HG03469 (cell line): ENCODE measurements around the gene IGFL2.
"Not testable (repeated sequence)": the region's sequence is repeated elsewhere in the genome, so short reads cannot be mapped to it uniquely, and the experiment has no call there.

Experiments
- ATAC-seq: cut with Tn5 transposase; IDR thresholded peaks from one replicate; pipeline ENCODE4 v1.9.1; 2021; ENCODE audit warnings: mild to moderate bottlenecking, moderate library complexity, moderate number of reproducible peaks; ENCODE audit not compliant: unreplicated experiment

The IGFL2 gene

DNA sequence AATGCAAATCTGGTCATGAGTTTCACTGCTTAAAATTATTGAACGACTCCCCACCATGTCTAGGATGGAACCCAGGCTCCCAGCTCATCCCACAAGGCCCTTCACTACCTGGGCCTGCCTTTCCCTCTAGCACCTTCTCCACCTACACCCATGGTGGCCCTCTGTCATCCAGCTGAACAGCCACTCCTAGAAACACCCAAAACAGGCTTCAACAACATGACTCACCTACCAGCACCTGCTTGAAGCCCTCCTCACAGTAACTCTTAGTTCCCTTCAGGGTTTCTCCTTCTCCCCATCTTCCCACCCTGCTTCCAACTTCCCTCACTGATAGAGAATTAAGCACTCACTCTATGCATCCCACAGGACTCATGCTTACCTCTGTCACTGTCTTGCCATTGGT, 6.6 kb upstream of the IGFL2 start:
- ATAC-seq = no peak

DNA sequence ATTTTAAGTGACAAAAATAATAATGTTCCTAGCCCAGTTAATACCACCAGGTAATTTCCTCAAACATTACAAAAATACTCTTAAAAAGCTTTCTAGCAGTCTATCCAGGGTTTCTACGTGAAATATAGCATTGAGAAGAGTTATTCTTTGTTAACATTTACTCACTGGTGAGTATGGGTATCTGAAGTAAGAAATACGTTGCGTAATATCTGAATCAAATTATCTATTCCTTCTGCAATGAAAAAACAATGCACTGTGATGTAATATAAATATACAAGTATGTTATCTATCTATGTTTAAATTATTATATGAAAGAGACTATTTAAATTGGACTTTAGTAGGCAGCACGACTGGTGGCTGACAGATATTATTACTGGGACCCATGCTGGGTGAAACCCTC, 5.7 kb upstream of the IGFL2 start:
- no peak for ATAC-seq

DNA sequence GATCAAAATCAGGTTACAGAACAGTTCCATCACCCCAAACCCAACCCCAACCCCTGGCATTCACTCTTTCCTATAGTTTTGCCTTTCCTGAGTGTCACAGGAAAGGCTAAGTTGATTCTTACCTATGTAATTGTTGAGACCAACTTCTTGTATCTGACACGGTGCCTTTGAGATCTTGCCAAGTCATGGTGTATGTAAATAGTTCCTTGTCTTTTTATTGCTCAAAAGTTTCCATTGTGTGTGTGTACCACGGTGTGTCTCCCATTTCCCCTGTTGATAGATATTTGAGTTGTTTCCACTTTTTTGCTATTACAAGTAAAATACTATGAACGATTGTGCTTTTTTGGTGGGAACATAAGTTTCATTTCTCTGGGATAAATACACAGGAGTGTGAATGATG, 3.3 kb upstream of the IGFL2 start:
- no peak for ATAC-seq

DNA sequence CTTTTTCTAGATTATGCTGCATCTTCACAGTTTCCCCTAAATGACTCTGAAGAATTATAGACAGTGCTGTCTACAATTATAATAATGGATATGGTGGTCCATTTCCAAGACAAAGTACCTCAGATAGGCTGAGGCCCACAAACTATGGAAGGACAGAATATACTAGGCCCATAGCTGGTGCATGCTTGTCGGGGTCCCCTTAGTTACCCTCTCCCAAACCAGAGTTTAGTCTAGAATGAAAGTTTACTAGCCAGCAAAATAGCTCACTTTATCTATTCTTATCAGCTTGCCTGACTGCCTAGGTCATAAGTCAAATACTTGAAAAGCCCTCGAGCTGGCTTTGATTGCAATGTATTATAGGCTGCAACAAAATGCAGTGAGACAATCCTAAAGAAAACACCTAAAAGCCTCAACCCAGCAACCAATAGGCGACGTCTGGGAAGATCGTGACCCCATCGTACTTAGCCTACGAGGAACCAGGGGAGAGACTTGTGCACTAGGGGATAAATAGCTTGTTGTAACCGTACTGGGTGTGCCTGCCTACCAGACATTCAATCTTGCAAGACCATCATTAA, 785 bp upstream of the IGFL2 start:
- no peak for ATAC-seq

DNA sequence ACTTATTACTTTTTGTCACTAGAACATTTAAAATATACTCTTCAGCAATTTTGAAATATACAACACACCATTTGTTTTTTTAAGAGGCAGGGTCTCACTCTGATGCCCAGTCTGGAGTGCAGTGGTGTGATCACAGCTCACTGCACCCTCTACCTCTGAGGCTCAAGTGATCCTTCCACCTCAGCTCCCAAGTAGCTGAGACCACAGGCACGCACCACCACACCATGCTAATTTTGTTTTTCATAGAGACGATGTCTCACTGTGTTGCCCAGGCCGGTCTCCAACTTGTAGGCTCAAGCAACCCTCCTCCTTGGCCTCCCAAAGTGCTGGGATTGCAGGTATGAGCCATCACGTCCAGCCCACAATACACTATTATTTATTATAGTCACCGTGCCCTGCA, 2.6 kb downstream of the IGFL2 start:
- no peak for ATAC-seq

DNA sequence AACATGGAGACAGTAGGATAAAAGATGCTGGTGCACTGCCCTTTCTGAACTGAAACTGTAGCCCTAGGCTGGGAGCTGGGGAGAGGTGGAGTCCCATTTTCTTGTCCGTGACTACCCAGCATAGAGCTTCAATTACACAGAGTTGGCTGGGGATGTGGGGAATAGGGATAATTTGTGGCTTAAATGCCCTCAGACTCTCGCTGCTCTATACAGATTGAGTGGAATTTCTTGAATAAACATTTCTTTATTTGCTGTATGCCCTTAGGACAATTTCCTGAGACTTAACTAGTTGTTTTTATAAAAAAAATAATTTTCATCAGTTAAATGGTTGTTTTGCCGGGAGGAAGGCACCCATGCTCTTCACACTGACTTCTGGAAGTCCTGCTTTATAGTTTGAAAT, 7.2 kb downstream of the IGFL2 start:
- ATAC-seq = no peak

DNA sequence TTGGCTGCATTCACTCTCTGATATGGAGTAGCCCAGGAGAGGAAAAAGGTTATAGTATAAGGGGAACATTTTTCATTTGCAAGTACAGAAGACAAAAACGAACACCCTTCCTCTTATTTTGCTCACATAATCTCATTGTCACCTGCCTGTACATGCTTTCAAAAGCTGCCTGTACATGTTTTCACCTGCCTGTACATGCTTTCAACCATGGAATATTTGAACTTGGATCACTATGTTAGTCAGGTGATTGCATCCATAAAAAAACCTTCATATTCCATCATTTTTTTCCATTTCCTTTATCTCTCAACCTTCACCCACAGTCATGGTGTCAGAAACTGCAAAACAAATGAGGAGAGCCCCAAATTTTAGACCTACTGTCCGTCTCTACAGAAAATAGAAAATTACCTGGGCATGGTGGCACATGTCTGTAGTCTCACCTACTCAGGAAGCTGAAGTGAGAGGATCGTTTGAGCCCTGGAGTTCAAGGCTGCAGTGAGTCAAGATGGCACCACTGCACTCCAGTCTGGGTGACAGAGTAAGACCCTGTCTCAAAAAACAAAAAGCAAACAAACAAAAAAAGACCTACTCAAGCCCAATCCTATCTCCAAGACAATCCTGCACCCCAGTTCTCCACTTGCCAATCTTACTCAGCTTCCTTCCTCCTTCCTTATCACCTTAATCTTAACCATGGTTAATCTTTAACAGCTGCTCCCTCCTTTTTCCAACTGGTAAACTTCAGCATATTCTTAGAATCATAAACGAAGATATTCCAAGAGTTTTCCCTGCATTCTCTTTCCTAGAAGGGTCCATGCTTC, 11.6 kb downstream of the IGFL2 start:
- no peak for ATAC-seq

DNA sequence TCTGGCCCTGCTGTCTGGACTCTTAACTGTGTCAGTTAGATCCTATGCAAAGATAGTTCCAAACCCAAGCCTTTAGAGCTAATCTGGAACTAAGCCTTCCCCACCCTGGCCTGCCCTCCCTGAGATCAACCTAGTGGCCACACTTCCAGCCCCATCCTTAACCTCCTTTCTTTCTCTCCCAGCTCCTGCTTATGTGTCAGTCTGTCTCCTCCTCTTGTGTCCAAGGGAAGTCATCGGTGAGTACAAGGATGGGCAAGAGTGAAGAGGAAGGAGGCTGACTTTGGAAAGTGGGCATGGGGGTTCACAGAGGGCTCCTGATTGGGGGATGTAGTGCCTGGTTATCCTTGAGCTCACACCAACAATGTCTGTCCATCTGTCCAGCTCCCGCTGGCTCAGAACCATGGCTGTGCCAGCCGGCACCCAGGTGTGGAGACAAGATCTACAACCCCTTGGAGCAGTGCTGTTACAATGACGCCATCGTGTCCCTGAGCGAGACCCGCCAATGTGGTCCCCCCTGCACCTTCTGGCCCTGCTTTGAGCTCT, 12.3 kb downstream of the IGFL2 start:
- ATAC-seq = no peak

DNA sequence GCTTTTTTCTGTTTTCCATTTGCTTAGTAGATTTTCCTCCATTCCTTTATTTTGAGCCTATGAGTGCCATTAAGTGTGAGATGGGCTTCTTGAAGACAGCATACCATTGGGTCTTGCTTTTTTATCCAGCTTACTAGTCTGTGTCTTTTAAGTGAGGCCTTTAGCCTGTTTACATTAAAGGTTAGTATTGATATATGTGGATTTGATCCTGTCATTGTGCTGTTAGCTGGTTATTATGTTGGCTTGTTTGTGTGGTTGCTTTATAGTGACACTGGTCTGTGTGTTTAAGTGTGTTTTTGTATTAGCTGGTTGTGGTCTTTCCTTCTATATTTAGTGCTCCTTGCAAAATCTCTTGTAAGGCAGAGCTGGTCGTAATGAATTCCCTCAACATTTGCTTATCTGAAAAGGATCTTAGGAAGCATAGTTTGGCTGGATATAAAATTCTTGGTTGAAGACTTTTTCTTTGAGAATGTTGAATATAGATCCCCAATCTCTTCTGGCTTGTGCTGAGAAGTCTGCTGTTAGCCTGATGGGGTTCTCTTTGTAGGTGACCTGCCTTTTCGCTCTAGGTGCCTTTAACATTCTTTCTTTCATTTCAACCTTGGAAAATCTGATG, 13.7 kb downstream of the IGFL2 start:
- ATAC-seq = not testable (repeated sequence)

DNA sequence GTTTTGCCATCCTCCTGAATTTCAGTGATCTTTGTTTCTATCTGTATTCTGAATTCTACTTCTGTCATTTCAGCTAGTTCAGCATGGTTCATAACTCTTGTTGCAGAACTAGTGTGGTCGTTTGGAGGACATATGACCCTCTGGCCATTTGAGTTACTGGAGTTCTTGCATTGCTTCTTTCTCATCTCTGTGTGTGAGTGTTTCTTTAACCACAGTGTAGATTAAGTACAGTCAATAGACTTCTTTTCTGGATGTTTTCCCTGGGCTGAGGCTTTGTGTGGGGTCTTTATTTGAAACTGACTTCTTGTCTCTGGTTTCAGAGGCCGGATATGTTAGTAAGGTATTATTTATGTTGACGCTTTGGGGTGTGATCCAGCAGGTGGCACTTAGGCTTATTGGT, 14.7 kb downstream of the IGFL2 start:
- ATAC-seq = no peak

DNA sequence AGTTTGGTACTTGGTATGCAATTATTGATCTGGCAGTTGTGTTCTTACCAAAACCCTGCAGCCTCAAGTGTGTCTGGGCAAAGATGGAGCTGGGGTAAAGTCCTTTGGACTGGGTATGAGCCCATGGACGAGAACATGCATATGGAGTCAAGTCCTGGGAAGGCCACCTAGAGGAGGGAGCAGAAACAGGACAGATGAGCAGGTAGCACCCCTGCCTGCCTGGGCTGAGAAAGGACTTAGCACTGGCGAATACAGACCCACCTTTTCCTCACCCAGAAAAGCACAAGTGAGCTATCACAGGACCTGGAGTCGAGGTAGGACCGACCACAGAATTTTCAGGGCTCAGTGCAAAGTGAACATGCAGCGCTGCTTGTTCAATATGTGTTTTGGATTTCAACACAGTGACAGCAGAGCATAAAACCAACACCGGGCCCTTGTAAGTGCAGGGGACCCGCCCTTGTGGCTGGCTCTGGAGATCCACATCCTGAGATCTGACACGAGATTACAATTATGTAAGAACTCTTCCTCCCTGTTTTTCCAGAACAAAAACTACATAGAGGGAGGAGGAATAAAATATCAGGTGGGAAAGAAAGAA, 25.9 kb downstream of the IGFL2 start:
- no peak for ATAC-seq

DNA sequence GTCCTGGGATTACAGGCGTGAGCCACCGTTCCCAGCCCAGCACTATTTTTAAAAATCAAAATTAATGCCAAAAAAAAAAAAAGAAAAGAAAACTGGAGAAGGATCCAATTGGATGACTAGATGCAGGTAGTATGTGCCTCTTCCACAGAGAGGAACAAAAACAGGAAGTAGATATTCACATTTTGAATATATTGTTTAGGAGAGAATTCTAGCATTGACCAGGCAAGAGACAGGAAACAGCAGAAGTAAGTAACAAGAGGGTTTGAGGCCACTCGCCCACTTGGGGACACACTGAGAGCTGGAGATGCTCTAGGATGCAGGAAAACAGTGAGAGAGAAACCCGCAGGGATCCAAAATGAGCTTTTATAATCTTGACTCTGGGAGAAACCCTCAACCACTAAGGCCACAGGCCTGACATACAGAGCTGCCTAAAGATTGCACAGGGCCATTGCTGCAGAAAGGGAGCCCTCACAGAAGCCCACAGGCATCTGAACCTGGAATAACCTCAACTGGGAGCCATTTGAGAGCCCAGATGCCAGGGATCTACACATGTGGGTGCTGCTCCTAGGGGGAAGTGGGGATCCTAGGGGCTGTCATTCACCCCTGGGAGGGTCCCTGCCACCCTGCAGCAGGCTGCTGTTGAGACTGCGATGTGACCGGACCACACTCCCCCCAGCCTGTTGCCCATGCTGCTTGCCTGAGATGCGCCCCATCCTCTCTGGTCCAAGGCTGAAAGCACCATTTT, 28.2 kb downstream of the IGFL2 start:
- ATAC-seq = no peak

DNA sequence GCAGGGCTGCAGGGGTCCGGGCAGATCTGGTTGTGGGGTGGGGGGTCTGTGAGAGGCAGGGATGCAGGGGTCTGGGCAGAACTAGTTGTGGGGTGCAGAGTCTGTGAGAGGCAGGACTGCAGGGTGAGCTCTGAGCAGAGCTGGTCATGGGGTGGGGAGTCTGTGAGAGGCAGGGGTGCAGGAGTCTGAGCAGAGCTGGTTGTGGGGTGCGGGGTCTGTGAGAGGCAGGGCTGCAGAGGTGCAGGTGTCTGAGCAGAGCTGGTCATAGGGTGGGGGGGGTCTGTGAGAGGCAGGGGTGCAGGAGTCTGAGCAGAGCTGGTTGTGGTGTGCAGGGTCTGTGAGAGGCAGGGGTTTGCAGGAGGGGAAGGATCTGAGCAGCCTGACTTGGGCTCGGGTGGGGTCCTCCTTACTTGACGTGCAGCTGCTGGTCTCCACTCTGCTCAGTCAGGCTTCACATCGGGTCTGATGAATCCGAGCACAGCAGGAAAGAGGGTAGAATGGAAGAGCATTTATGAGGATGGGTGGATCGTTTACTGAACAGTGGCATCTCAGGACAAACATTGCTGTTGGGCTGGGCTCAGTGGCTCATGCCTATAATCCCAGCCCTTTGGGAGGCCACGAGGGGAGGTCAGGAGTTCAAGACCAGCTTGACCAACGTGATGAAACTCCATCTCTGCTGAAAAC, 31.2 kb downstream of the IGFL2 start:
- no peak for ATAC-seq

DNA sequence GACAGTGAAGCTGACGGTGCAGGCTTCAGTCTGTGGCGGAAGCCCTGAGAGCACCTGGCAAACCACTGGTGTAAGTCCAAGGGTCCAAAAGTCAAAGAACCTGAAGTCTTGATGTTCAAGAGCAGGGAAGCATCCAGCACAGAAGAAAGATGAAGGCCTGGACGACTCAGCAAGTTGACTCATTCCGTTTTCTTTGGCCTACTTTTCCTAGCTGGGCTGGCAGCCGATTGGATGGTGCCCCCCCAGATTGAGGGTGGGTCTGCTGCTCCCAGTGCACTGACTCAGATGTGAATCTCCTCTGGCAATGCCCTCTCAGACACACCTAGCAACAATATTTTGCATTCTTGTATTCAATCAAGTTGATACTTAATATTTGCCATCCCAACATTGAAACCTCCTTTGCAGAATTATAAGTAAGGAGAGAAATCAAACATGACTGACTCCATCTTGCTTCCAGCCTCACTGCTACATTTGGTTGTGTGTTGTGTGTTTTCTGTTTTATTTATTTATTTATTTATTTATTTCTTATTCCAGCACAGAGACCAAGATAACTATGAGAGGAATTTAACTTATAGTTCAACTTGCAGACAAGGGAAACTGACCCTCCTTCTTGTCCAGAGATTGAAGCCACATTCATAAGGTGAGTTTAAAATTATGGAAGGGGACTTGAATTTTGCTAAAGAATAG, 32.8 kb downstream of the IGFL2 start:
- ATAC-seq = no peak

DNA sequence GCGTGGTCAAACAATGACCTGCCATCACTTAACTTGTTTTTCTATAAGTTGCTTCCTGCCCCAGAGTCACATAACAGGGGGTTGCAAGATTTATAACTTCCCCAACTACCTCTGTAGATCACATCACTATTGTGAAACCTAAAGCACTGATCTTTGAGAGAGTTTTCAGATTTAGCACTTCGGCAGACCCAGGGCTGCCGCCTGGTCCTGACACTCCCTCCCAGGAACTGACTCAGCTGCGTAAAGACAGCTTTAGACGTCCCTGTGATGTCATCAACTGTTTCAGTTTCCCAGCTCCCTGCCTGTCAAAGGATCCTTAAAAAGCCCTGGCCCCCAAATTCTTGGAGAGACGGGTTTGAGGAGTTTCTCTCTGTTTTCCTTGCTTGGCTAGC, 33.3 kb downstream of the IGFL2 start:
- no peak for ATAC-seq

DNA sequence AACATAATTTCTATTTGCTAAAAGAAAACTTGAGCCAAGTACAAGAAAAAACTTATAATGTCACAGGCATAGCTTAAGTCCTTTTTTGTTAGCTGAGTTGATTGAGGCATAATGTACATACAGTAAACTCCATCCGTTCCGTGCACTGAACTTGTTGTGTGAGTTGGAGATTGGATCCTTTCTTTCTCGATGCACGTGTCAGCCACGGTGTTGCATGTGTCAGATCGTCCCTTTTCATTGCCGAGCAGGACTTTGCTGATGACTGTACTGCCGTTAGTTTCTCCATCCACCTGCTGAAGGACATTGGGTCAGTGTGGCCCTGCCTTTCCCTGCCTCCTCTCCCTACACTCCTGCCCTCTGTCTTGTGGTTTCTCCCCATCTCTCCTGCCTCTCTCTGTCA, 34.4 kb downstream of the IGFL2 start:
- no peak for ATAC-seq

DNA sequence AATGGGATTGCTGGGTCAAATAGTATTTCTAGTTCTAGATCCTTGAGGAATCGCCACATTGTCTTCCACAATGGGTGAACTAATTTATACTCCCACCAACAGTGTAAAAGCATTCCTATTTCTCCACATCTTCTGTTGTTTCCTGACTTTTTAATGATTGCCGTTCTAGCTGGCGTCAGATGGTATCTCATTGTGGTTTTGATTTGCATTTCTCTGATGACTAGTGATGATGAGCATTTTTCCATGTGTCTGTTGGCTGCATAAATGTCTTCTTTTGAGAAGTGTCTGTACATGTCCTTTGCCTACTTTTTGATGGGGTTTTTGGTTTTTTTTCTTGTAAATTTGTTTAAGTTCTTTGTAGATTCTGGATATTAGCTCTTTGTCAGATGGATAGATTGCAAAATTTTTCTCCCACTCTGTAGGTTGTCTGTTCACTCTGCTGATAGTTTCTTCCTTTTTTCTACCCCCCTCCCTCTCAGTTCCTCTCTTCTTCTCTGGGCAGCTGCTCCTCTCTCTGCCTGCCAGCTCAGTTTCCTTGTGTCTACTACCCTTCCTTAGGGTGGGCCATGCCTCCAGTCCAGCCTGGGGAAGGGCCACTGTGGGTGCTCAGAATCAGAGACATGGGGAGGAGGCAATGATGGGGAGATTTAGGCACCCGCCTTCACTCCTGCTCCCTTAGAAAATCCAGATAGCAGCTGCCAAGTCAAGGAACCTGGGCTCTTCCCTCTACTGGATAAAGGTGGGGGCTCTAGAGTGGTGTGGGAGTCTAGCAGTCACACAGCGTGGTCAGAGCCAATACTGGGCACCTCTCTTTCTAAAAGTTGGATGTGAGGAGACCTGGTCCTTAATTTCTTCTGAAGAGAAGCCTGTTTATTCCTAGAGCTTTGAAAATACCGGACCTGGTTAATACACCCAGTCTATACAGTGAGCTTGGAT, 37.0 kb downstream of the IGFL2 start:
- ATAC-seq = not testable (repeated sequence)

DNA sequence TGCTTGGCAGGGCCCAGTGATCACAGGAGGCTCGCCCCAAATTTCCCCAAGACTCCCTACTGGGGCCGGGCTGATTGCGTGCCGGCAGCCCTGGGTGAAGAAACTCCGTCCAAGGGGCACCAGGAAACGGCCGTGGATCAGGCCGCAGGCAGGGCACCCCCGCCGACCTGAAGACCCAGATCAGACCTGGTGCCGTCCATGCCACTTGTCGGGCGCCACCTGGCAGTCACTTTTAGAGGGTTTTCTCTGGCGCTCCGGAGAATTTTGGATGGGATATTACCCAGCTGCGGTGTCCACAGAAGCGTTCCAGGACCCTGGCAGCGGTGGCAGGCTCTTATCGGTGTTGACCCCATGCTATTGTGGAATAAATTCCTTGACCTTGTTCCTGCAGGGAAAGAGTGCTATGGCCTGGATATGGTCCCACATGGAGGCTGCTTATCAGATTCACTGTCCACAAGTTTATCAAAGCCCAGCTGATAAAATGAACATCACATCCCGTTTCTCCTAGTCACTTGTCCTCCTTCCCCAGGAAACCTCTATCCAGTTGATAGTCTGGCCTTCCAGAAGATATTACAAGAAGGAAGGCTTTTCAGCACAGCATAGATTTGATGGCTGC, 38.2 kb downstream of the IGFL2 start:
- no peak for ATAC-seq
